Activated gamma-delta T cell treated with anti-CD3 and anti-CD28 coated beads, Interleukin-2, amount 50 U/mL, for 16 hours (primary cell): ENCODE measurements around the gene SFXN4.
"Not testable (repeated sequence)": the region's sequence is repeated elsewhere in the genome, so short reads cannot be mapped to it uniquely, and the experiment has no call there.

Experiments used
- DNase-seq: peaks from one replicate; pipeline ENCODE4 v3.0.0-alpha.2; 2020; ENCODE audit warnings: low read depth

SFXN4 gene

GRCh38 chr10:119107106-119107505 is 58.4 kb downstream of the SFXN4 start:
- DNase-seq = not testable (repeated sequence)

DNA sequence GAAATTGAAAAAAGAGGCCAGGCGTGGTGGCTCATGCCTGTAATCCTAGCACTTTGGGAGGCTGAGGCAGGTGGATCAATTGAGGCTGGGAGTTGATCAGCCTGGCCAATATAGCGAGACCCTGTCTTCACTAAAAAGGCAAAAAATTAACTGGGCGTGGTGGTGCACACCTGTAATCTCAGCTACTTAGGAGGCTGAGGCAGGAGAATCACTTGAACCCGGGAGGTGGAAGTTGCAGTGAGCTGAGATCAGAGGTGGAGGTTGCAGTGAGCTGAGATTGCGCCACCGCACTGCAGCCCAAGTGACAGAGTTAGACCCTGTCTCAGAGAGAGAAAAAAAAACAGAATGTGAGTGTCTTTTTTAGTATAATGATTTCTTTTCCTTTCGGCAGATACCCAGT is 59.6 kb downstream of the SFXN4 start:
- not testable (repeated sequence) for DNase-seq

DNA sequence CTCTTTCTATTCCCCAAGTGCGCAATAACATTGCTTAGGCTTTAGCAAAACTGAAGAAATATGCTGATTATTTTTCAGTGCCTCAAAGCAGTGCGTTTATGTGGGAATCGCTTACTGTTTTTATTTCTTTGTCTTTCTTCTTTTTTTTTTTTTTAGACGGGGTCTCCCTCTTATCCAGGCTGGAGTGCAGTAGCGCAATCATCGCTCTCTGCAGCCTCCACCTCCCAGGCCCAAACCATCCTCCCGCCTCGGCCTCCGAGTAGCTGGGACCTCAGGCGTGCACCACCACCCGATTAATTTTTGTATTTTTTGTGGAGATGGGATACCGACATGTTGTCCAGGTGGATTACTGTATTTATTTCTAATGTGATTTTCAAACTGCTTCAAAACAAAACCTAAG is 60.4 kb downstream of the SFXN4 start:
- no peak for DNase-seq

- DNase-seq = no peak
These were observed 60.9 kb downstream of the SFXN4 start for GRCh38 chr10:119104654-119105015.

GRCh38 chr10:119103903-119104653 is 61.4 kb downstream of the SFXN4 start, which contains the start of gene DENND10:
TSS of gene DENND10 (plus strand) at chr10:119104113. CDS start at chr10:119104143, 30 bp downstream.
- DNase-seq = peak; percentile 62

DNA sequence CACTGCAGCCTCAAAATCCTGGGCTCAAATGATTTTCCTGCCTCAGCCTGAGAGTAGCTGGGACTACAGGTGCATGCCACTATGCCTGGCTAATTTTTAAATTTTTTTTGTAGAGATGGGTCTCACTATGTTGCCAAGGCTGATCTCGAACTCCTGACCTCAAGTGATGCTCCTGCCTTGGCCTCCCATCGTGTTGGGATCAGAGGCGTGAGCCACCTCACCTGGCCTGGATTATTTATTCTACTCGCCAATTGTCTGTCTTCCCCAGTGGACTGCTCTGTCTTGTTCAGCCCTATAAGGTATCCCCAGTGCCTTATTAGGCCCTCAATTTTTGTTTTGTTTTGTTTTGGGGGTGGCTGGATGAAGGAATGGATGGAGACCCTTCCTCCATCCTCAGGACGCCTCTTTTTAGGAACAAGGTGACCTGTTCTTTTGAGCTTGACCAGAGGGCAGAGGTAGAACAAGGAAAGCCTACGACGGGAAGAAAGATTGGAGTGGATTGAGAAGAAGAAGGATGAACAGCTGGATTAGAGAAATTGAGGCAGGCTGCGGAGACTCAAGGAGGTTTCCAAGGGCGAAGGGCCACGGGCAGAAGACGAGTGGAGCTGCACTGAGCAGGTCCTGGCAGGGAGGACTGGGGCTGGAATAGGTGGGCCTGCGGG is 62.1 kb downstream of the SFXN4 start:
- DNase-seq = no peak

- DNase-seq = no peak
These were observed 64.0 kb downstream of the SFXN4 start for GRCh38 chr10:119101366-119102098.

DNA sequence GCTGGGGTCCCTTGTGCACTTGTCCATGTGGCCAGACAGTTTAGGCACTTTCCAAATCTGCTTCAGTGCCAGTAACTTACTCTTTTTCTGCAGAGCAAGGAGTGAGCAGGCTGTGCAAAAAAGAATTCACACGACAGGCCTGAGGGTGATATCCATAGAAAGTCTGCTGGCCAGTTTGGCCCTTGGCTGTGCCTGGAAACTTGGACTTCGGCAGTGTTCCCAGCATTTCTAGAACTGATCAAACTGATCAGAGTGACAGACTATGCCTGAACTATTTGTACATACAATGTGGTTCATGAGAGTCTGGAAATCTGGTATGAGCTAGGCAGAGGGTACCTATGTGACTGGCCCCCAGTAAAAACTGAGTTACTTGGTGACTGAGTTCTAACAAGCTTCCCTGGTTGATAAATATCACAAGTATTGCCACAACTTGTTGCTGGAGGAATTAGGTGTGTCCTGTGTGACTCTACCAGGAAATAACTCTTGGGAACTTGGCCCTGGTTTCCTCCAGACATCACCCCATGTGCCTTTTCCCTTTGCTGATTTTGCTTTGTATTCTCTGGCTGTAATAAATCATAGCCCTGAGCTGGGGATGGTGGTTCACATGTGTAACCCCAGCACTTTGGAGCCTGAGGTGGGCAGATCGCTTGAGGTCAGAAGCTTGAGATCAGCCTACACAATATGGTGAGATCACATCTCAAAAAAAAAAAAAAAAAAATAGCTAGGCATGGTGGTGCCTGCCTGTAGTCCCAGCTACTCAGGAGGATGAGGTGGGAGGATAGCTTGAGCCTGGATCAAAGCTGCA is 64.9 kb downstream of the SFXN4 start:
- DNase-seq = no peak

- no peak for DNase-seq
These were observed 66.9 kb downstream of the SFXN4 start for GRCh38 chr10:119098576-119098975.

- DNase-seq = not testable (repeated sequence)
These were observed 68.7 kb downstream of the SFXN4 start for GRCh38 chr10:119096641-119097415.

DNA sequence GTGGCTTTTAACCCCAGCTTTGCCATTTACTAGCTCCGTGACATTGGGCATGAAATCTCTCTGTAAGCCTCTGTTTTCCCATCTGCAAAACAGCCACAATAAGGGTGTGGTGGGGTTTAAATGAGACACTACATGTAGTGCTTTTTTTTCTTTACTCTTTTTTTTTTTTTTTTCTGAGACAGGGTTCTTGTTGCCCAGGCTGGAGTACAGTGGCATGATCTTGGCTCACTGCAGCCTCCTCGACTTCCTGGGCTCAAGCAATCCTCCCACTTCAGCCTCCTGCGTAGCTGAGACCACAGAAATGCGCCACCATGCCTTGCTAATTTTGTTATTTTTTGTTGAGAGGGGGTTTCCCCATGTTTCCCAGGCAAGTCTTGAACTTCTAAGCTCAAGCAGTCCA is 69.9 kb downstream of the SFXN4 start:
- DNase-seq = no peak

DNA sequence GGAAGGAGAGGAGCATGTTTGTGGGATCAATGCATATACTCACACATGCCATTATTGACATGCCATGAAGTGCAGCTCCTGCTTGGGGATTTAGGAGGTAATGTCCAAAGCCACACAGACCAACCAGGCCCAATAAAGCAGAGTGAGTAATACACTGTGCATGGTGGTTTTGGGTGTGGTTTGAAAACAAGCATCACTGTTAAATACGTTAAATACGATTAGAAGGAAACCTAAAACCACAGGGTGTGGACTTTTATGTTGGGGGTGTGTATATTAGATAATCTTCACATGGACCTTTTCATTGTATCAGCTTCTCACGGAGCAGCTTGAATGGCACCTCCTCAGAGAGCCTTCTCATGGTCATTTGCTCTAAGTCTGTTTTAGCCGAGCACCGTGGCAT is 74.5 kb downstream of the SFXN4 start:
- DNase-seq = no peak
